ENCODE measurements around the gene PROC. TPM values are rescaled to one million over a fixed set of nuclear protein-coding genes. Genes with fewer than 3 reads are reported as not detected.

The PROC gene
- total and polyA plus RNA-seq, 2 of the 8 experiments (the other 6 are each of a cell fraction or from before 2014, with no cell fraction given), result 1.5 to 1.6 TPM

DNA sequence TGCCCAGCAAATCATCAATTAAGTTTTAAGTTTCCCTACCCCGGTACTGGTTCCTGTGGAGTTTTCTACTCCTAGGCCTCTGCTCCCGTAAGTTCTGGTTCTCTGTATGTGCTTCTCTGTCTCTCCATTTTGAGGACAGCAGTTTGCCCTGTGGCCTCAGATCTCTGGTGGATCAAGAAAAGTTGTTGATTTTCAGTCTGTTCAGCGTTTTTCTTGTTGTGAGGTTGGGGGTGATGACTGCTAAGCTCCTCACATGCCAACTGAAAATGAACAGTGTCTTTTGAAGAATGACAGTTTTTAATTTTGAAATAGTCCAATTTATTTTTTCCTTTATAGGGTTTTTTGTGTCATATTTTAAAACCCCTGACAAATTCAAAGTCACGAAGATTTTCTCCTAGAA lies 31.7 kb downstream of the PROC start (continued):
- TF ChIP-seq GTF2F1 (IDR thresholded peaks at IDR 0.05; ENCODE audit: borderline replicate concordance, low read depth, low read length) (no peak), JUND (IDR thresholded peaks at IDR 0.05; ENCODE audit: low read length) (no peak), EP300 (IDR thresholded peaks at IDR 0.05; ENCODE audit: borderline replicate concordance in 1 of 2, low read depth in 2 of 2, low read length in 2 of 2) (no peak), CEBPB (IDR thresholded peaks at IDR 0.05; ENCODE audit: low read depth, low read length) (no peak), ZNF274 (IDR thresholded peaks at IDR 0.05; ENCODE audit: borderline replicate concordance, extremely low read depth, low read length) (no peak)
- TF ChIP-seq, protein P1, sequence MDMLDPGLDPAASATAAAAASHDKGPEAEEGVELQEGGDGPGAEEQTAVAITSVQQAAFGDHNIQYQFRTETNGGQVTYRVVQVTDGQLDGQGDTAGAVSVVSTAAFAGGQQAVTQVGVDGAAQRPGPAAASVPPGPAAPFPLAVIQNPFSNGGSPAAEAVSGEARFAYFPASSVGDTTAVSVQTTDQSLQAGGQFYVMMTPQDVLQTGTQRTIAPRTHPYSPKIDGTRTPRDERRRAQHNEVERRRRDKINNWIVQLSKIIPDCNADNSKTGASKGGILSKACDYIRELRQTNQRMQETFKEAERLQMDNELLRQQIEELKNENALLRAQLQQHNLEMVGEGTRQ (IDR thresholded peaks at IDR 0.05; ENCODE audit: low read length), result no peak
